Medulla oblongata (tissue), 1 donor: ENCODE data around the gene CERS3.
"Not testable (repeated sequence)": the region's sequence is repeated elsewhere in the genome, so short reads cannot be mapped to it uniquely, and the experiment has no call there.

Experiments
- DNase-seq: peaks from one replicate; pipeline ENCODE4 v3.0.0-alpha.2; 2015; ENCODE audit errors: extremely low spot score

CERS3 gene

DNA sequence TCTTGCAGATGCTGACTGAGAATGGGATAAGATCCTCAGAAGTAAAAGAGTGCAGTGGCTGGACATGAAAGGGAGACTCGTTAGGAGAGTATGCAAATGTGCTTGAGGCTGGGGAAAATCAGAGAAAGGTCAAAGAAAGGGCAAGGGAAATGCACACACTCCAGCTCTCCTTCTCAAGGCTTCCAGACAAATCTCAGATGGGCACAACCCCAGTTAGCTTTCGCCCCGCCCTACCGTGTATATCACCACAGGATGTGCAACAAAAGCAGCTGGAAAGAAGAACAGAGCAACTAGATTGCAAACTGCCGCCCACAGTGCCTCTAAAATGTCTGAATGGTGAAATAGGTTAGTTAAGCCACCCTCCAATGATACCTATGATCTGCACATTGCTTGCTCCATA is 63.9 kb downstream of the CERS3 start:
- no peak for DNase-seq

DNA sequence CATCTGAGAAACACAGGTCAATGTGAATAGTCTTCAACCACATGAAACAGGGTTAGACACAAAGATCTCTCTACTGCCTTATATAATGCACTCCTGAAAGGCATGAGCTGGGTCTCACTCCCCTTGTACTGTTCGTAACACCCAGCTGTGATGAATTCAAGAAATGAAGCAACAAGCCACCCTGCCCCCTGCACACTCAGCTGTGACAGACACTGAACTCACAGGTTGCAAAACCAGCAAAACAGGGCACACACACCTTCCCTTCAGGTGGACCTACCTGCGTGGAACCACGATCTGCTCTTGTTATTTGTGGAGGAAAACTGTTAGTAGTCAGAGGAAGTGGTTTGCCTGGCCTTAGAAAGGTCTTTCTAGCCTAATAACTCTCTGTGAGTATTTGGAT is 64.5 kb downstream of the CERS3 start:
- DNase-seq = no peak

DNA sequence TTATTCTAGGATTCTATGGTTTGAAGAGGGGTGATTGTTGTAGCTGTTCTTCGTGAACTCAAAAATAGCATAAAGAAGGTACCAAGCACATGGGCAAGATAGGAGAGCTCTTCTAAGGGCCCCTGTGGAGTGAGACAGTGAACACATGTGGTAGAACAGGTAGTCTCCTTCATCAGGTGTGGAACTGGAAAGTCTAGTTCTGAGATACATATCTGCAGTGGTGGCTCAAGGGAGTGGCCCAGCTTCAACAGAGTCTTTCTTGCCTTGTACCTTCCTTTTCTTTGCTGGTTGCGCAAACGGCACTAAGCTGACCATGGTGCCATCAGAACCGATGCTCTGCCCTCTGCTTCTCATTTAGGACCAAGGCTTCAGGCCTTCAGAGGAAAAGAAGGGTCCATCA is 65.2 kb downstream of the CERS3 start:
- no peak for DNase-seq

DNA sequence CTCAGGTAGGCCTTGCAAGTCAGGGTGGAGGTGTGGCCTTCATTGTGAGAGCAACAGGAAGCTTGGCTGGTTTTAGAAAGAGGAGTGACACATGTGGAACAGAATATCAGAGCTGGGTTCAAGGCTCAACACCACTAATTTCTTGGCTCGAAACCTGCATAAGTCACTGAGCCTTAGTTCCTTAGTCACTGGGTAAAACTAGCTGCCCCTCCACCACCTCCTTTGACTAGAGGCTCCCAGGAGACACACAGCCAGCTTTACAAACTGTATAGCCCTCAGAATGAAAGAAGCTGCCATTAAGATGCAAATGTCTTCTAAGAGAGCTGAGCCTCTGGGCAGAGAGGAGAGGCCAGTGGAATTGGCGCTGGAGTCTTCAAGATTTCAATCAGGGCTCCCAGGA is 67.7 kb downstream of the CERS3 start:
- DNase-seq = no peak

DNA sequence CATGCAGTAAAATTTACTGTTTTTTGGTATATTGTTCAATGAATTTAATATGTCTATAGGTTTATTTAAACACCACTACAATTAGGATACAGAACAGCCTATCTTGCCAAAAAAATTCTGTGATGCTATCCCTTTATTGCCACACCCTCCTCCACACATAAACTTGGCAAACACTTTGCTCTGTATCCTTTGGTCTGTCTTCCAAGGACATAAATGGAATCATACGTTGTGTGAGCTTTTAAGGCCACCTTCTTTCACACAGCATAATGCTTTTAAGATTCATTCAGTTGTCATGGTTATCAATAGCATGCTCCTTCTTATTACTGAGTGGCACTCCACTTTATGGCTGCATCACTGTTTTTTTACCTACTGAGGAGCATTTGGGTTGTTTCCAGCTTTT is 71.5 kb downstream of the CERS3 start:
- no peak for DNase-seq

DNA sequence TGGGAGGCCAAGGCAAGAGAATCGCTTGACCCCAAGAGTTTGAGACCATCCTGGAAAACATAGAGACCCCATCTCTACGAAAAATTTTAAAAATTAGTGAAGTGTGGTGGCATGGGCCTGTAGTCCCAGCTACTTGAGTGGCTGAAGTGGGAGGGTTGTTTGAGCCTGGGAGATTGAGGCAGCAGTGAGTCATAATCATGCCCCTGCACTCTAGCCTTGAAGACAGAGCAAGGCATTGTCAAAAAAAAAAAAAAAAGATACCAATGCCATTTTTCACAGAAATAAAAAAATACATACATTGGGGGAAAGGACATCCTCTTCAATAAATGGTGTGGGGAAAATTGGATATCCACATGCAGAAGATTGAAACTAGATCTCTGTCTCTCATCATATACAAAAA is 74.6 kb downstream of the CERS3 start:
- no peak for DNase-seq

DNA sequence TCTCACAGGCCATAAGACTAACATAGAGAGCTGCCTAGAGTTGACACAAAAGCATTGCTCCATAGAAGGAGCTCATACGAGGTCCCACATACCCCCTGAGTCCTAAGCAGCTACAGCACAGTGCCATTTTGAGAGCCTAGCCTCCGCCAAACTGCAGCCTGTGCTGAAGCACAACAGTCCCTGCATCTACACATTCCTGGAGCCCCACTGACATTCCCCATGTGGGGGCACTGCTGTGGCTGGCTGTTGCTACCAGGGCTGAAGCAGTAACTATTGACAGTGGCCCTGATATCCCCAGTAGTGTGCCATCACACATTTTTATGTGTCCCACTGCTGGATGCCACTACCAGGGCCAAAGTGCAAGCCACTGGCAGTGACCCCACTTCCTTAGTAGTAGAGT is 80.3 kb downstream of the CERS3 start:
- DNase-seq = no peak

DNA sequence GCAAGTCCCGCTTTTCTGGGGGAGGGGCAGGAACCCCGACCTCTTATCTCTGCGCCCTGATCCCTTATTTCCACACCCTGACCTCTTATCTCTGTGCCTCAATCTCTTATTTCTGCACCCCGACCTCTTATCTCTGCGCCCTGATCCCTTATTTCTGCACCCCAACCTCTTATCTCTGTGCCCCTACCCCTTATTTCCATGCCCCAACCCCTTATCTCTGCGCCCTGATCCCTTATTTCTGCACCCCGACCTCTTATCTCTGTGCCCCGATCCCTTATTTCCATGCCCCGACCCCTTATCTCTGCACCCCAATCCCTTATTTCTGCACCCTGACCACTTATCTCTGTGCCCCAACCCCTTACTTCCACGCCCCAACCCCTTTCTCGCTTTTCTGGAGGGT is 87.7 kb downstream of the CERS3 start:
- not testable (repeated sequence) for DNase-seq

DNA sequence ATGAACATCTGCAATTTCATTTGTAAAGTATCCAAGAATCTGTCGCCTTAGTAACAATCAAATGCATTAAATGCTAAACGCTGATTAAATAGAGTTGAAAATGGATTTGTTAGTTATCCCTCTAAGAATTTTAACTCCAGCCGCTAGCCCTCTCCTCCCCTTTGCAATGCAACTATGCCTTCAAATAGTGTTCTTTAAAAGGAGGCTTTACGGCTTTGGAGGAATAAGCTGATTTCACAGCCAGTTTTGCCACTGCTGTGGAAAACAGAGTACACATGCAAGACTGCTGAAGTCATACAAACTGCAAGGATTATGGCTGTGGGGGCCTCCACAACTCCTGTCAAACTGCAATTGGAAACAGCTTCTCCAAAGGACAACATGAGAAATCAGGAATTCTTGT is 89.2 kb downstream of the CERS3 start:
- no peak for DNase-seq

DNA sequence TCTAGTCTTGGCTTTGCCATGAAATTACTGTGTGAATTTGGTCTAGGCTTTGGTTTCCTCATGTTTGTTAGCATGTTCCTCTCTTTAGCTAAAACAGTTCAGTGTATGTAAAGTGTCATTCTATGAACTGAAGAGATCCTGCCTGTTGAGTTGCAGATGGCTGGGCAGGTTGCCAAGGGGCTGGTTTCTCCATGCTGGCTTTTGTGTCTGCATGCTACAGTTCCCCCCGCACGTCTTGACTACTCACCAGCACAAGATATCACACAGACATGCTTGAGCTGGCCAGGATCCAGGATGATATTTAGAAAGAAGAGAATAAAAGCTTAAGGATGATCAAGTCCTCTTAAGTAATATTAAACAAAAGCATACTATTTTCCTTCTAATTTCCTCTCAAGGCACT is 90.2 kb downstream of the CERS3 start:
- DNase-seq = peak; percentile 50

DNA sequence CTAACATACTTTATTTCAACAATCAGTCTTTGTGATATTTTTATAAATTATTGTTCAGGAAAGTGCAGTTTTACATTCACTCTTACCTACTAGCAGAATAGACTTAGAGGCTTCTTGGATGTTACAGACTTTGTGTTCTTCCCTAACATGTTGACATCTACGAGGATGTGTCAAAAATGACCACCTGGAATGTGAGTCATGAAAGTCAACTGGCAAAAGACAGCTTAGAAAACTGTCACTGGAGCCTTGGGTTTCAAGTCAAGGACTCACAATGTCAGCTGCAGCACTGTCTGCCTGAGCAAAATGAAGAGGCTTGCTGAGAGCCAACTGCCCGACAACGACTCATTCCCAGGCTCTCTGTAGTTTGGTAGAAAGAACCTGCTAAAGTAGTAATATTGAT is 91.5 kb downstream of the CERS3 start:
- no peak for DNase-seq

DNA sequence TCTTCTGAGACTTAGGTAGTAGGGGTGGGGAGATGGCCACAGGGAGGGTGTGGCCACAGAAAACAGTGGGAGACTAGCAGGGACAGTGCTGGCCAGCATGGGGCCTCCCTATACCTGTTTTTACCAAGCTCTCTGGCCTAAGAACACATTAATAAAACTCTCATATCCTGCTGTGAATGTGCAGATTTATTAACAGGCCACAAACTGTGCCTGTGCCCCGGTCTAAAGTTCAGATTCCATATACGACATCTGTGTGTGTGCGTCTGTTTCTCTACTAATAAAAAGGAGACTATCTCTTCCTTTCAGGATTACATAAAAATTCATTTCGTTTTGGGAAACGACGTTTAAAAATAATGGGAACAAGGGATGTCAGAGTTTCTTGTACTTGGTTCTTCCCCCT is 94.2 kb downstream of the CERS3 start:
- no peak for DNase-seq

DNA sequence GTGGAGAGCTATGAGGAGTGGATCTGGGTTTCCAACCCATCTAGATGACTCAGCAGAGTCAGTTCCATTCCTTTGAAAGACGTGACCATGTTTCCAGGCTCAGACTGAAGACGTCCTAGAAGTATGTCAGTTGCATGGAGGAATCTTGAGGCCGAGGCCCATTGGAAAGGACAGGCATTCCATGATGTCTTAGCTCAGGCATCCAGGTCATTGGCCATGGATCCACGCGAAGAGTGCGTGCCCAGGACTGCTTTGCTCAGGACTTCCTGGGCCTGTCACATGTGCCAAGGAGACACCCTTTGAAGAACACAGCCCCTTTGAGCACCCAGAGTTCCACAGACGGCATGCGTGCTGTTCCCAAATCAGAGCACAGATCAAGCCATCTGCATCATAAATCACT is 94.7 kb downstream of the CERS3 start:
- no peak for DNase-seq

DNA sequence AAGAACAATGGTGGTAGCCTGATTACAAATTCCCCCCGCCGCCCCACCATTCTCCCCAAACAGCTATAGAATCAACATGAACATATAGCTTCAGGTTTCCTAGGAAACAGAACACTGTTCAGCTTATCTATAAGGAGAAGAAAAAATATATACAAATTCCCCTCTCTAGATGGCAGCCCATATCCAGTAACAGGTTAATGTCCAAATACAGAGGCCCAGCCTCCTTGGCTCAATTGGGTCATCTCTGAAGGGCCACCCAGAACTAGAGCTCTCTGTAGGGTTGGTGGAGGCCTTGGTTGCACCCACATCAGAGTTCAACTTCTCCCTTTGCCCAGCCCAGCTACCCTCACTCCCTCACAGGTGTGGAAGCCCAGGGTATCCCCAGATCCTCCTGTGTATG is 95.4 kb downstream of the CERS3 start:
- DNase-seq = no peak

DNA sequence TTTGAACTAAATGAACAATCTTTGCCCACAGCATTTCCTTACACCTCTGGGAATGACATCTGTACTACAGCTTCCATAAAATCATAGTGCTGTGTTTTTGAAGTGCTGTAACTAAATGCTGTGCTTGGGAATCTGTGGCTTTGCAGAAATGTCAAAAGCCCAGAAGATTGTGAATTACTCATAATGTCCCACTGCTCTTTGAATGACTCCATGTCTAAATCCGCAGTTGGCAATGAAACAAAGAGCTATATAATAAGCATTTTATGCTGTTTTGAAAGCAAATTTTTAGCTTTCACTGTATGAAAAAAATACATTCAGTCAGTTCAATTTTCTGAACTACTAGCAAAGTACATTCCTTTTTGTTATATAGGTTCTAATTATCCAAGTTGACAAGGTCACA is 98.3 kb downstream of the CERS3 start:
- DNase-seq = no peak

DNA sequence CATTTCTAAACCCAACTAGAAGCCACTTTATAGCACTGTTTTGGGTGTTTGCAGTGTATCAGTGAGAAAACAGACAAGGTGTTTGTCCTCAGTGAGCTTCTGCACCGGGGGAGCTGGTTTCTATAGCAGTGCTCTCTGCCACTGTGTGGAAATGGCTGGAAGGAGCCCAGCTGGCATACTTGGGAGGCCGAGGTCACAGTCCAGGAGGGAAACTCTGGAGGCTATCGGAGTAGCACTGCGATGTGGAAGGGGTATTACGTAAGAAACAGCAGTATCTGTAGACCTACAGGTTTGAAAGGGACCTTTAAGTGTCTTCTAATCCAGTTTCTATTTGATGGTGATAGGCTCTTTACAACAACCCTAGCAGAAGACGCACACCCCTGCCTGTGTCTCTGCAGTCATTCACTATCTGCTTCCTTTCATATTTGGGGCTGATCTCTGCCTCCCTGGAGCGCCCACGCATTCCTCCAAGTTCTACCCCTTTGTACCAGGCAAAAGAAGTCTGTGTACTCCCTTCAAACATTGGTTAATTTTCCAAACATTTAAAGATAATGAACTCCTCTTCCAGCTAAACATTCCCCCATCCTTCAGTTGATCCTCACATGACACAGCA is 99.5 kb downstream of the CERS3 start:
- DNase-seq = no peak

DNA sequence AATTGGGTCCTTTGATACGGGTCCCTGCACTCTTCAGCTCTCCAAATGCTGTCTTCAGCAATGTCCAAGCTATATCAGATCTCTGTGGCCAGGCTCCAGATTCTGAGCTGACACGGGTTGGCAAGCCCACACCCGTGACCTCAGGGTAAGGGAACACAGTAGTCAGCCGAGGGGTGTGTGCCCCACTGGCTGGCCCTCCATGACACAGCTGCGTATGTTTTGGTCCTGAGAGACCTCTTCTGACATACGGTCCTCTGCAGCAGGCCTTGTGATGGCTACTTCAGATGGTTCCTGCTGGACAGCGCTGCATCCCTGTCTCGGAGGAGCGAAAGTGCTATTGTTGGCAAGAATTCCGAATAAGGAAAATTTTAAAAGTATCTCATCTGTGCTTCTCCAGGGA is 101.8 kb downstream of the CERS3 start:
- DNase-seq = no peak

DNA sequence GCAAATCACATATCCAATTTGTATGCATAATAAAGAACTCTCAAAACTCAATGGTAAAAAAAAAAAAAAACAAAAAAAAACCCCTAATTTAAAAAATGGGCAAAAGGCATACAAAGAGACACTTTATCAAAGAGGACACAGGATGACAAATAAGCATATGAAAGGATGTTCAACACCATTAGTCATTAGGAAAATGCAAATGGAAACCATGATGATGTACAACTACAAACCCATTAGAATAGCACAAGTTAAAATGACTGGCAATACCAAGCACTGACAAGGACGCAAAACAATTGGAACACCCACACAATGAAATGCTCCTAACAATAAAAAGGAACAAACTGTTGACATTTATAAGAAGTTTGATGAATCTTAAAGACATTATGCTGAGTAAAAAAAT is 123.6 kb downstream of the CERS3 start:
- DNase-seq = no peak

DNA sequence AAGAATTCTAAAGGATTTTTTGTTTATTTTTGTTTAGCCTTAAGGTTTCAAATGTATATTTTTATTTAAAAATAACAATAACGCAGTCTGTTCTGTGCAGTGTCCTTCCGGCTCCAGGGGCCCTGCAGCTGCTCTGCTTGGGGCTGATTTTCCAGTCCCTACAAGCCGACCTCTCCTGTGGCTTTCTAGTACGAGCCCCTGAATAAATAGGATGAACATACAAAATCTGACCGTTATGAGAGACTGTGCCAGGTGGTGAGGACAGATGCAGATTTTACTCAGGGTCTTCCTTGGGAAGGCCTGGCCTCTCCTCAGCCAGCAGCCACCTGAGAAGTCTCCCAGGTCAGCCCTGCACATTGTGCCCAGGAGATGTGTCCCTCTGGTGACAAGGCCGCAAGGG is 127.8 kb downstream of the CERS3 start:
- no peak for DNase-seq

DNA sequence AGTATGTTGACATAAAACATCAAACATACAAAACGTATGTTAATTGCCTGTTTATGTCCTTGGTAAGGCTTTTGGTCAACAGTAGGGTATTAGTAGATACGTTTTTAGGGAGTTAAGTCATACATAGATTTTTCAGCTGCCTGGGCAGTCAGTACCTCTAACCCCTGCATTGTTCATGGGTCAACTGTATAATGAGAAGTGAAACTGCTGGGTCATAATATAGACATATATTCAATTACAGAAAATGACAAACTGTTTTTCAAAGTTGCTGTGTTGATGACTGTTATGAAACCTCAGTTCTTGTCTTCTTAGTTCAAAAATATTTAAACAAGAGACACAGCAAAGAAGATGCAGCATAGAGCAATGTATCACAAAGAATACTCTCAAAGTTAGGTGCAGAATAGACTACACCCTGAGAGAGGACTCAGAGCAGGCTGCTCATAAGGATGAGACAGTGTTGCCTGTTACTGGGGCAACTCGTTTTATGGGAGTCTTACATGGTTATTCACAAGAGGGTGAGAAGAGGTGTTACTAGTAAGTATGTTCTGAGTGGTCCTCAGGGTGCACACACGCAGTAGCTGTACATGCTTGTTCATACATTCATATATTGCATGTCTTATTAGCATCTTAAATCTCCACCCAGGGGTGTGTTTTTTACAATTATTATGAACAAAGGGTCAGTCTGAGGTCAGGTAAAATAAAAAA is 133.9 kb downstream of the CERS3 start:
- DNase-seq = no peak

DNA sequence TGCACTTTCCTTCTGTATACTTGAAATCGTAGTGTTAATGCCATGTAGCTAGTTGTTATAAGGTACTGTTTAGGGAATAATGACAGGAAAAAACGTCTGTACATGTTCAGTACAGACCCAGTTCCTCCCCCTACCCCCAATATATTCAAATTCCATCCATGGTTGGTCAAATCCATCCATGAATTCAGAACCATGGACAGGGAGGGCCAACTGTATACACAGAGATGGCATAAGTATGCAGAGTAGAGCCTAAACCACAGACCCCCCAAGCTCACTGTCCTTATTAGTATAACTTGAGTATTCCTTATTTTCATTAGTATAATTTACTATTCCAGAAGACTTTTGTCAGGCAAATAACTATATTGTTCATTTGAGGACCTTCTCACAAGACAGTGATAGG is 135.7 kb downstream of the CERS3 start:
- DNase-seq = no peak

DNA sequence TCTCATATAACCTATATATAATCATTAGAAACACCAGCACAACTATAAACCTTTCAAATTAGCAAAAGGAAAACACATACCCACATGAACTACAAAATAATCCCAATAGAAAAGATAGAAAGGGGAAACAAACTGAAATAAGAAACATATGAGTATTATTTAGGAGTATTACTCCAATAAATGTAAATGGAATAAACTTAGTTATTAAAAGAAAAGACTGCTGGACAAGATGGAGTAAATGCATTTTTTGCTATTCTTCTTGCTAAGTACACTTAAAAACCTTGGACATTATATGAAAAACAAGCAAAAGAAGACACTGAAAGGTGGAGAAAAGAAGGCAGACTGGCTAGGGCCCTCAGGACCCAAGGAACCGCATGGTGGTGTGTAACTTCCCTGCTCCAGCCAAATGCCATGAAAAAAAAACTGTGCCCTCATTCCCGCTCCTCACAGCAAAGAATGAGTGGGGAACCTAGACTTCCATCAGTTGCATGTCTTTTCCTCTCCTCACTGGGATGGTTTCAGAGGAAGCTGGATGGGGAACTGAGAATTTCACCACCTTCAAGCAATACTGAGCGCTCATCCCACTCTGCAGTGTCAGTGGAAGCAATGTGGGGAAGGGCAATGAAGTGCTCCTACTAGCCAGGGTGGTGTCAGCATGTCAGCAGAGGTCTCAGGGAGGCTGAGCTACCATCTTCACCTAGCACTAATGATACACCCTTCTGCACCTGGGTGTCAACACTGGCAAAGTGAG is 143.3 kb downstream of the CERS3 start:
- DNase-seq = no peak

DNA sequence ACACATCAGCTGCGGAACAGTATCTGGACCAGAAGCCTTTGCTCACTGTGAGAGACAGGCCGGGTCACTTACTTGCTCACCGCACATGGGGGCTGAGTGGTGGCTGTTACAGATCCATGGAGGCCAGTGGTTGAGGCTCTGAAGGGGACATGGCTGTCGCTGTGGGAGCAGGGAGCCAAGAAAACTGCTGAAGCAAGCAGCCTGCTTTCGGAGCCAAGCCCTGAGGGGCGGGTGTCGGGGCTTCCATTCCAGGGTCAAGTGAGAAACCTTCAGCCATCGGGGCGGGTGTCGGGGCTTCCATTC is 144.7 kb downstream of the CERS3 start:
- no peak for DNase-seq
